ENCODE measurements around the gene DMD. TPM values are rescaled to one million over a fixed set of nuclear protein-coding genes. Genes with fewer than 3 reads are reported as not detected.

The DMD gene
- total and polyA plus RNA-seq, 2 experiments from 2014 or later: 73.5 to 90.7 TPM

- H3K27me3 ChIP-seq: no peaks in the 10 kb centered on the region
- no peaks in the 10 kb centered on the region for H3K4me1 ChIP-seq (ENCODE audit: low read depth)
- no peak for TF ChIP-seq CTCF (IDR thresholded peaks at IDR 0.05; ENCODE audit: low read depth, low read length)
- H3K36me3 ChIP-seq: no peaks in the 10 kb centered on the region
- H3K9me3 ChIP-seq (ENCODE audit: low read depth): no peaks in the 10 kb centered on the region
- no peak overlapping the region for H3K4me3 ChIP-seq
- H3K27ac ChIP-seq: no peak overlapping the region
- no peak for DNase-seq (ENCODE audit: low read depth in 1 of 2, low spot score in 1 of 2)
Measured at GRCh38 chrX:31811106-31811505, 1400.2 kb downstream of the DMD start.

DNA sequence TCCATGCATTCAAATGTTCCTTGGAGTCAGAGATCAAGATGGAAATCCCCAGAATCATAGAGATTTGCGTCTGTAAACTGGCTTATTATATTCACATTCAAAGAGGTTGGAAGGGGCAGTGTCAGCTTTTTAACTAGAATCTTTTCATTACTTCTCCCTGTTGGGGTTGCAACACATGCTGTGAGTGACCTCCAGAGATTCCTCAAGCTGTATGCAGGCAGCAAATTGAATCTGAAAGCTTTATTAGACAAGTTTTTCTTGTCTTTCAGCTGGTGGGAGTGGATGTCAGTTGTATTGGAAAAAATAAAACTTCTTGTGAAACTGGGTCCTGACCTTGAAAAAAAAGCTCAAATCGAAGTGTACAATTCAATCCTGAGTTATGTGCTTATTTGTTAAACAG is 1403.0 kb downstream of the DMD start:
- Histone ChIP-seq H3K4me3 (no peak overlapping the region), H3K4me1 (ENCODE audit: low read depth) (no peaks in the 10 kb centered on the region), H3K9me3 (ENCODE audit: low read depth) (no peaks in the 10 kb centered on the region), H3K36me3 (no peaks in the 10 kb centered on the region), H3K27me3 (no peaks in the 10 kb centered on the region), H3K27ac (no peak overlapping the region)
- no peak for TF ChIP-seq CTCF (IDR thresholded peaks at IDR 0.05; ENCODE audit: low read depth, low read length)
- DNase-seq (ENCODE audit: low read depth in 1 of 2, low spot score in 1 of 2): peak in 1 of 2 donors; percentile 14

DNA sequence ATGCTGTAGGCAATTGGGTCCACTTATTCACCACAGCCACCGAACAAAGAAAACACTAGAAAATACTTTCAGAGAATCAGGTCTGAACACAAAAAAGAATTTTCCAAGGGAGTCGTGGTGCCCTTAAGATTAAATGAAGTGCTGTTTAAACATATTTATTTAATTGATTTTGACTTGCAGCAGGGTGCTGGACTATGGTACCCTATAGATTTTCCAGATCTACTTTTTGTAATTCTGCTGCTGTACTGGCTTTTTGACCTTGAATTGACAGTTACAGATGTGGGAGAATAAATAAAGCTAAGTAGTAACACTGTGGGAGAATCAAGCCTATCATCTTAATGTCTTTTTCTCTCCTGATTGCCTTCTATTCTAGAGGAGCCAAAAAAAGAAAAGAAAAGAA is 1404.2 kb downstream of the DMD start:
- no peaks in the 10 kb centered on the region for H3K9me3 ChIP-seq (ENCODE audit: low read depth)
- H3K4me3 ChIP-seq: no peak overlapping the region
- H3K36me3 ChIP-seq: no peaks in the 10 kb centered on the region
- no peaks in the 10 kb centered on the region for H3K27me3 ChIP-seq
- TF ChIP-seq CTCF (IDR thresholded peaks at IDR 0.05; ENCODE audit: low read depth, low read length): no peak
- no peak for DNase-seq (ENCODE audit: low read depth in 1 of 2, low spot score in 1 of 2)
- H3K27ac ChIP-seq: no peak overlapping the region
- no peaks in the 10 kb centered on the region for H3K4me1 ChIP-seq (ENCODE audit: low read depth)

DNA sequence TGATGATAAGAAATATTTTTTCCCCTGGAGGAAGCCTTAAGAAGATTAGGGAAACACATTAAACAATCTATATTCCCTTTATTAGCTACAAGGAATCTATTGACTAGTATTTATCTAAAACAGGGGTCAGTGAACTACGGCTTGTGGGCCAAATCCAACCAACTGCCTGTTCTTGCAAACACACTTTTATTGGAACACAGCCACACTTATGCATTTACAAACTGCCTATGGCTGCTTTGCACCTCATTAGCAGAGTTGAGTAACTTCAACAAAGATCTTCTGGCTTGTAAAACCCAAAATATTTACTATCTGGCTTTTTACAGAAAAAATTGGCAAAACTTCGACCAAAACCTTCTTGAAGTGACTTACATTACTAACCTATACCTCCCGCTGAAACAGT is 1405.6 kb downstream of the DMD start:
- no peaks in the 10 kb centered on the region for H3K27me3 ChIP-seq
- H3K36me3 ChIP-seq: no peaks in the 10 kb centered on the region
- no peak for TF ChIP-seq CTCF (IDR thresholded peaks at IDR 0.05; ENCODE audit: low read depth, low read length)
- no peaks in the 10 kb centered on the region for H3K9me3 ChIP-seq (ENCODE audit: low read depth)
- no peak overlapping the region for H3K4me3 ChIP-seq
- DNase-seq (ENCODE audit: low read depth in 1 of 2, low spot score in 1 of 2): no peak
- no peak overlapping the region for H3K27ac ChIP-seq
- no peaks in the 10 kb centered on the region for H3K4me1 ChIP-seq (ENCODE audit: low read depth)

GRCh38 chrX:31800219-31800618 is 1411.1 kb downstream of the DMD start:
- Histone ChIP-seq H3K9me3 (ENCODE audit: low read depth) (no peaks in the 10 kb centered on the region), H3K27me3 (no peaks in the 10 kb centered on the region), H3K4me3 (no peak overlapping the region), H3K27ac (no peak overlapping the region), H3K36me3 (no peaks in the 10 kb centered on the region), H3K4me1 (ENCODE audit: low read depth) (no peaks in the 10 kb centered on the region)
- DNase-seq (ENCODE audit: low read depth in 1 of 2, low spot score in 1 of 2): no peak
- TF ChIP-seq CTCF (IDR thresholded peaks at IDR 0.05; ENCODE audit: low read depth, low read length): no peak

DNA sequence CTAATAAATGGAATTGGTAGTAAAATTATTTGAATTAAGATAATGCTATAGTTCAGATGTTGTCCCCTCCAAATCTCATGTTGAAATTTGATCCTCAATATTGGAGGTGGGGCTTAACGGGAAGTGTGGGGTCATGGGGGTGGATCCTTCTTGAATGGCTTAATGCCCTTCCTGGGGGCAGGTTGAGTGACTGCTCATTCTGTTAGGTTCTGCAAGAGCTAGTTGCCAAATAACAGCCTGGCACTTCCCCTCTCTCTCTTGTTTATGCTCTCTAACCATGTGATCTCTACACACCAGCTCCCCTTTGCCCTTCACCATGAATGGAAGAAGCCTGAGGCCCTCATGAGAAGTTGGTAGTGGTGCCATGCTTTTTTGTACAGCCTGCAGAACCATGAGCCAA is 1414.7 kb downstream of the DMD start:
- Histone ChIP-seq H3K27ac (no peak overlapping the region), H3K9me3 (ENCODE audit: low read depth) (no peaks in the 10 kb centered on the region), H3K27me3 (no peaks in the 10 kb centered on the region), H3K4me1 (ENCODE audit: low read depth) (no peaks in the 10 kb centered on the region), H3K36me3 (no peaks in the 10 kb centered on the region), H3K4me3 (no peak overlapping the region)
- TF ChIP-seq CTCF (IDR thresholded peaks at IDR 0.05; ENCODE audit: low read depth, low read length): no peak
- DNase-seq (ENCODE audit: low read depth in 1 of 2, low spot score in 1 of 2): no peak

All from cardiac muscle cell (in vitro differentiated cells and primary cell).